Measurements from ENCODE around the gene OST4. TPM values are rescaled to one million over a fixed set of nuclear protein-coding genes. Genes with fewer than 3 reads are reported as not detected.
A peak's percentile ranks its signal among the peaks of the same experiment; 100 is the strongest.

OST4 gene
- polyA plus RNA-seq, 3 donors = 209 to 635 (median 615) TPM

DNA sequence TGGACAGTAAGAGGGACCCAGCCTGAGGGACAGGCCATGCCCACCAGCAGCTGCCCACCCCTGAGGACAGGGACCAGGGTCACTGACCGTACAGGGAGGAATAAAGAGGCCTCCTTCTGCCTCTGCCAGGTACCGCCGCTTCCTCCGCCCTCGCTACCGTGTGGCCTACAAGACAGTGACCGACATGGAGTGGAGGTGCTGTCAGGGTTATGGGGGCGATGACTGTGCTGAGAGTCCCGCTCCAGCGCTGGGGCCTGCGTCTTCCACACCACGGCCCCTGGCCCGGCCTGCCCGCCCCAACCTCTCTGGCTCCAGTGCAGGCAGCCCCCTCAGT is 9.1 kb upstream of the OST4 start:
- H3K36me3 Mint-ChIP-seq = no peaks in the 10 kb centered on the region
- Histone ChIP-seq H3K4me2 (replicated peaks; ENCODE audit: extremely low read depth, low read length, poor library complexity, severe bottlenecking) (peak overlapping the region; percentile 70), H3K9me3 (replicated peaks in 1 of 2; ENCODE audit: control insufficient read depth in 1 of 2, insufficient read depth in 1 of 2, low read length in 2 of 2) (no peaks in the 10 kb centered on the region), H4K20me1 (ENCODE audit: insufficient read depth, low read length) (no peaks in the 10 kb centered on the region), H3K36me3 (replicated peaks in 1 of 2; ENCODE audit: control insufficient read depth in 1 of 2, insufficient read depth in 2 of 2, low read length in 2 of 2) (no peaks in the 10 kb centered on the region), H3K27me3 (ENCODE audit: control insufficient read depth in 2 of 2, insufficient read depth in 2 of 2, low read length in 2 of 2) (no peaks in the 10 kb centered on the region), H3K9ac (ENCODE audit: insufficient read depth, low read length, poor library complexity, severe bottlenecking) (no peak overlapping the region), H3K79me2 (ENCODE audit: insufficient read depth, low read length) (peaks cover 5% of the 10 kb centered on the region), H3K27ac (ENCODE audit: low read depth in 1 of 2, low read length in 2 of 2) (peak overlapping the region in 1 of 2 donors; percentile 11), H2AFZ (ENCODE audit: insufficient read depth, low read depth, low read length, poor library complexity, severe bottlenecking) (peak overlapping the region; percentile 37), H3K4me3 (replicated peaks in 1 of 3; ENCODE audit: low read depth in 2 of 3, low read length in 3 of 3) (peak overlapping the region in 1 of 3 experiments; percentile 59), H3K4me1 (ENCODE audit: control insufficient read depth in 1 of 2, insufficient read depth in 2 of 2, low read length in 2 of 2) (peaks cover 49 to 55% of the 10 kb centered on the region in 2 donors)
- H3K4me1 Mint-ChIP-seq = peaks cover 57% of the 10 kb centered on the region
- H3K27ac Mint-ChIP-seq = peak overlapping the region in 5 of 7 donors; percentile 86 to 95 (median 94)
- 100% methylated on average over 2 of the region's 14 CpGs for WGBS (ENCODE audit: insufficient coverage)
- H3K27me3 Mint-ChIP-seq (ENCODE audit: low read depth in 3 of 3) = peaks cover 0 to 7% (median 2%) of the 10 kb centered on the region in 3 donors
- DNase-seq = no peak
- intact Hi-C loops (cut with micrococcal nuclease) = loop anchor here in 1 of 2 donors (2.0 kb wide), 1 partner anchor 48 kb away; the partner anchor contains the start of gene TMEM214
- H3K9me3 Mint-ChIP-seq = no peaks in the 10 kb centered on the region
- no peak overlapping the region for H3K4me3 Mint-ChIP-seq
- TF ChIP-seq, protein P1, sequence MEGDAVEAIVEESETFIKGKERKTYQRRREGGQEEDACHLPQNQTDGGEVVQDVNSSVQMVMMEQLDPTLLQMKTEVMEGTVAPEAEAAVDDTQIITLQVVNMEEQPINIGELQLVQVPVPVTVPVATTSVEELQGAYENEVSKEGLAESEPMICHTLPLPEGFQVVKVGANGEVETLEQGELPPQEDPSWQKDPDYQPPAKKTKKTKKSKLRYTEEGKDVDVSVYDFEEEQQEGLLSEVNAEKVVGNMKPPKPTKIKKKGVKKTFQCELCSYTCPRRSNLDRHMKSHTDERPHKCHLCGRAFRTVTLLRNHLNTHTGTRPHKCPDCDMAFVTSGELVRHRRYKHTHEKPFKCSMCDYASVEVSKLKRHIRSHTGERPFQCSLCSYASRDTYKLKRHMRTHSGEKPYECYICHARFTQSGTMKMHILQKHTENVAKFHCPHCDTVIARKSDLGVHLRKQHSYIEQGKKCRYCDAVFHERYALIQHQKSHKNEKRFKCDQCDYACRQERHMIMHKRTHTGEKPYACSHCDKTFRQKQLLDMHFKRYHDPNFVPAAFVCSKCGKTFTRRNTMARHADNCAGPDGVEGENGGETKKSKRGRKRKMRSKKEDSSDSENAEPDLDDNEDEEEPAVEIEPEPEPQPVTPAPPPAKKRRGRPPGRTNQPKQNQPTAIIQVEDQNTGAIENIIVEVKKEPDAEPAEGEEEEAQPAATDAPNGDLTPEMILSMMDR (IDR thresholded peaks at IDR 0.05) = peak; percentile 9

DNA sequence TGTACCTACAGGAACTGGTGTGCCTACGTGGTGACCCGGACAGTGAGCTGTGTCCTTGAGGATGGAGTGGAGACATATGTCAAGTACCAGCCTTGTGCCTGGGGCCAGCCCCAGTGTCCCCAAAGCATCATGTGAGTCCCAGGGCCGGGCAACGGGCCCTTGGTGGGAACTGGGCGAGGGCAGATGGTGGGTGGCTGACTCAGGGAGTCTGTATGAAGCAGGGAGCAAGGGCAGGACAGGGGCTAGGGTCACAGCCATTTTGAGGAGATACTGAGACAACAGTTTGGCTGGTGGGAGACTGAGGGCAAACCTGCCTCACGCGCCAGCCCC is 8.7 kb upstream of the OST4 start:
- H3K4me1 ChIP-seq (ENCODE audit: control insufficient read depth in 1 of 2, insufficient read depth in 2 of 2, low read length in 2 of 2) = peaks cover 49 to 55% of the 10 kb centered on the region in 2 donors
- H3K4me1 Mint-ChIP-seq = peaks cover 57% of the 10 kb centered on the region
- H3K36me3 Mint-ChIP-seq = no peaks in the 10 kb centered on the region
- H3K27ac ChIP-seq (ENCODE audit: low read depth in 1 of 2, low read length in 2 of 2) = no peak overlapping the region
- H3K27me3 ChIP-seq (ENCODE audit: control insufficient read depth in 2 of 2, insufficient read depth in 2 of 2, low read length in 2 of 2) = no peaks in the 10 kb centered on the region
- TF ChIP-seq, protein P1 (IDR thresholded peaks at IDR 0.05) = no peak
- H3K4me3 ChIP-seq (replicated peaks in 1 of 3; ENCODE audit: low read depth in 2 of 3, low read length in 3 of 3) = no peak overlapping the region
- peaks cover 0 to 7% (median 2%) of the 10 kb centered on the region in 3 donors for H3K27me3 Mint-ChIP-seq (ENCODE audit: low read depth in 3 of 3)
- 86% methylated on average over 7 of the region's 7 CpGs for WGBS (ENCODE audit: insufficient coverage)
- H3K9me3 ChIP-seq (replicated peaks in 1 of 2; ENCODE audit: control insufficient read depth in 1 of 2, insufficient read depth in 1 of 2, low read length in 2 of 2) = no peaks in the 10 kb centered on the region
- intact Hi-C loops (cut with micrococcal nuclease) = loop anchor here in 1 of 2 donors (2.0 kb wide), 1 partner anchor 47 kb away; the partner anchor contains the start of gene TMEM214
- H2AFZ ChIP-seq (ENCODE audit: insufficient read depth, low read depth, low read length, poor library complexity, severe bottlenecking) = no peak overlapping the region
- no peak overlapping the region for H3K4me2 ChIP-seq (replicated peaks; ENCODE audit: extremely low read depth, low read length, poor library complexity, severe bottlenecking)
- H3K4me3 Mint-ChIP-seq = no peak overlapping the region
- H3K27ac Mint-ChIP-seq = peak overlapping the region in 2 of 7 donors; percentile 70 to 83
- H4K20me1 ChIP-seq (ENCODE audit: insufficient read depth, low read length) = no peaks in the 10 kb centered on the region
- DNase-seq = no peak
- no peaks in the 10 kb centered on the region for H3K36me3 ChIP-seq (replicated peaks in 1 of 2; ENCODE audit: control insufficient read depth in 1 of 2, insufficient read depth in 2 of 2, low read length in 2 of 2)
- peaks cover 5% of the 10 kb centered on the region for H3K79me2 ChIP-seq (ENCODE audit: insufficient read depth, low read length)
- H3K9ac ChIP-seq (ENCODE audit: insufficient read depth, low read length, poor library complexity, severe bottlenecking) = no peak overlapping the region
- H3K9me3 Mint-ChIP-seq = peaks cover 0 to 1% (median 0%) of the 10 kb centered on the region in 7 donors

All from CD14-positive monocyte (primary cell).